Prostate gland (tissue), 2 donors: ENCODE data around the gene PET100. TPM values are rescaled to one million over a fixed set of nuclear protein-coding genes. Genes with fewer than 3 reads are reported as not detected.

Experiments
- DNase-seq: peaks from one replicate; pipeline ENCODE4 v3.0.0-alpha.2; 2019; ENCODE audit warnings: low spot score
- H3K27ac ChIP-seq, 2 donors: fragments of 200-600 bp; sonication (generic); 2 replicates each; pipeline ENCODE4 v1.5.1; 2017 to 2019
- H3K27me3 ChIP-seq: fragments of 200-600 bp; sonication (generic); replicated peaks from 2 replicates; pipeline ENCODE4 v1.5.1; 2019; ENCODE audit not compliant: insufficient read depth
- H3K36me3 ChIP-seq, 2 donors: fragments of 200-600 bp; sonication (generic); 1 replicate in 1 of 2; 2 replicates in 1 of 2; pipeline versions ENCODE4 v1.5.1 to v1.8.1; 2017 to 2019
- H3K4me1 ChIP-seq: fragments of 200-600 bp; sonication (generic); replicated peaks from 2 replicates; pipeline ENCODE4 v1.5.1; 2019
- H3K4me3 ChIP-seq, 2 donors: fragments of 200-600 bp; sonication (generic); 2 replicates each; pipeline ENCODE4 v1.5.1; 2017 to 2019
- H3K9me3 ChIP-seq: fragments of 200-600 bp; sonication (generic); 2 replicates; pipeline ENCODE4 v1.5.1; 2017
- CTCF ChIP-seq, 4 experiments: fragments of 200-600 bp in 2 of 4; fragments of 450-650 bp in 2 of 4; sonication (generic) in 2 of 4; IDR thresholded peaks; 1 replicate in 3 of 4; 2 replicates in 1 of 4; pipeline ENCODE4 v1.5.1; 2016 to 2019; ENCODE audit warnings: antibody characterized with exemption in 4 of 4, mild to moderate bottlenecking in 2 of 4, moderate library complexity in 2 of 4
- POLR2A ChIP-seq: fragments of 450-650 bp; IDR thresholded peaks from one replicate; pipeline ENCODE4 v1.6.1; 2016; ENCODE audit warnings: antibody characterized with exemption, mild to moderate bottlenecking
- POLR2AphosphoS5 ChIP-seq: sonication (generic); formaldehyde crosslinking; IDR thresholded peaks from one replicate; pipeline ENCODE4 v1.6.1; 2017; ENCODE audit warnings: antibody characterized with exemption
- WGBS: methylation state at CpG from one replicate; pipeline ENCODE4 v1.1.5; 2018; 5-methylcytosine and 5-hydroxymethylcytosine counted together
- intact Hi-C: fragments of 100-400 bp; cut with DNase I; formaldehyde crosslinking; loops from one replicate; pipeline ENCODE4 v1.14.2; 2022
- total RNA-seq, 2 donors: library from RNA; depleted of rRNA; stranded (reverse); fragments of >200 nt; gene quantifications; one replicate each; pipeline ENCODE4 v1.1.0, GENCODE V29; 2016

The PET100 gene
- total RNA-seq, 2 donors from 2014 or later: 7.7 to 60.4 TPM

GRCh38 chr19:7595466-7596133 is 34.0 kb upstream of the PET100 start, which contains the start of gene CAMSAP3:
Gene CAMSAP3 (plus strand): TSS chr19:7595863. CDS start chr19:7596003, 140 bp downstream.
- under 1% methylated on average over 24 of the region's 78 CpGs for WGBS

GRCh38 chr19:7596211-7596937 is 33.2 kb upstream of the PET100 start:
- Histone ChIP-seq H3K4me3 (peak overlapping the region; percentile 41 to 64), H3K4me1 (no peaks in the 10 kb centered on the region), H3K9me3 (no peaks in the 10 kb centered on the region), H3K36me3 (no peaks in the 10 kb centered on the region), H3K27me3 (no peaks in the 10 kb centered on the region), H3K27ac (peak overlapping the region; percentile 62 to 78)
- 2% methylated on average over 54 of the region's 70 CpGs for WGBS
- intact Hi-C loops: no loop called here
- TF ChIP-seq POLR2AphosphoS5: no peak
- TF ChIP-seq POLR2A: no peak
- TF ChIP-seq CTCF (IDR thresholded peaks at IDR 0.05): no peak
- DNase-seq: no peak

More at GRCh38 chr19:7595466-7596133, 34.0 kb upstream of the PET100 start, which contains the start of gene CAMSAP3:
- no peak for TF ChIP-seq CTCF (IDR thresholded peaks at IDR 0.05)
- no peak for TF ChIP-seq POLR2AphosphoS5
- TF ChIP-seq POLR2A: no peak
- Histone ChIP-seq H3K36me3 (no peaks in the 10 kb centered on the region), H3K27ac (peak within 1 kb of the TSS; percentile 62 to 78), H3K9me3 (no peaks in the 10 kb centered on the region), H3K4me3 (peak within 1 kb of the TSS; percentile 41 to 64), H3K27me3 (no peaks in the 10 kb centered on the region), H3K4me1 (no peaks in the 10 kb centered on the region)
- intact Hi-C loops: no loop called here
- peak; percentile 29 for DNase-seq

DNA sequence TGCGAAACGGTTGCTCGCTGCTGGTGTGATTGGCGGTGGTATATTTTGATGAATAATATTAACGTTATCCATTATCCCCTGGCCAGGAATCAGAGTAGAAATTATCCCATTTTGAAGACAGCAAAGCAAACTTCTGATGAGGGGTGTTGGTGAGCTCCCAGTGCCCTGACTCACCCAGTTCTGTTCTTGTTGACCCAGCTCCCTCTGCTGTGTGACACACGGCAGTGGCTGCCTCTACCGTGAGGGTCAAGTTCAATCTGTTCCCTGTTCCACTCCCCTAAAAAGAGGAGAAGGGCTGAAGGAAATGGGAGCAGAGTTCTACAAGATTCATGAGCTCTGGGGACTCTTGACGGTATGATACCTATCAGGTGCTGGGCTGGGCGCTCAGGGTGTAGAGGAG is 31.9 kb upstream of the PET100 start:
- WGBS: 69% methylated on average over 9 of the region's 9 CpGs
- no peaks in the 10 kb centered on the region for H3K9me3 ChIP-seq
- intact Hi-C loops: no loop called here
- peak overlapping the region in 1 of 2 donors; percentile 64 for H3K4me3 ChIP-seq
- H3K36me3 ChIP-seq: no peaks in the 10 kb centered on the region
- no peaks in the 10 kb centered on the region for H3K4me1 ChIP-seq
- peak overlapping the region in 1 of 2 donors; percentile 78 for H3K27ac ChIP-seq
- H3K27me3 ChIP-seq: no peaks in the 10 kb centered on the region
- DNase-seq: no peak
- no peak for TF ChIP-seq CTCF (IDR thresholded peaks at IDR 0.05)
- no peak for TF ChIP-seq POLR2A
- TF ChIP-seq POLR2AphosphoS5: no peak

DNA sequence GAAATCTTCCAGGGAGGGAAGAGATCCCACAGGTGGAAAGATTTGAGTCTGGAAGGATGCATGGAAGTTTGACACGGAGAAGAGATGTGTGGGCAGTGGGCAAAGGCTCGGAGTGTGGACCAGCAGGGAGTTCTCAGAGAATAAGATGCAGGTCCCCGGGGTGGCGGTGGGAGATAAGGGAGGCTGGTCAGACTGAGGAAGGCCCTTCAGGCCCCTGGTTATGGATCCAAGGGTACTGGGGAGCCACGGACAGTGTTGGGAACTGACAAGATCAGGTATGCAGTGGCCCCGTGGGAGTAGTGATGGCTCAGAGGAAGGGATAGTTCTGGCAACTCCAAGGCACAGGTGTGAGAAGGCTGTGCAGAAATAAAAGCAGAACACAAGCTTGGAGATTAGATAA is 31.4 kb upstream of the PET100 start:
- 73% methylated on average over 6 of the region's 6 CpGs for WGBS
- Histone ChIP-seq H3K9me3 (no peaks in the 10 kb centered on the region), H3K4me3 (no peak overlapping the region), H3K4me1 (no peaks in the 10 kb centered on the region), H3K36me3 (no peaks in the 10 kb centered on the region), H3K27ac (no peak overlapping the region), H3K27me3 (no peaks in the 10 kb centered on the region)
- intact Hi-C loops: no loop called here
- TF ChIP-seq POLR2AphosphoS5 (no peak), POLR2A (no peak), CTCF (IDR thresholded peaks at IDR 0.05) (no peak)
- no peak for DNase-seq
